SK-N-DZ (cell line): ENCODE results near the gene OSBPL9.
A peak's percentile ranks its signal among the peaks of the same experiment; 100 is the strongest.
"Not testable (repeated sequence)": the region's sequence is repeated elsewhere in the genome, so short reads cannot be mapped to it uniquely, and the experiment has no call there.

Source experiments
- DNase-seq: peaks from one replicate; pipeline ENCODE4 v3.0.0-alpha.2; 2015; ENCODE audit warnings: low spot score

Gene OSBPL9

DNA sequence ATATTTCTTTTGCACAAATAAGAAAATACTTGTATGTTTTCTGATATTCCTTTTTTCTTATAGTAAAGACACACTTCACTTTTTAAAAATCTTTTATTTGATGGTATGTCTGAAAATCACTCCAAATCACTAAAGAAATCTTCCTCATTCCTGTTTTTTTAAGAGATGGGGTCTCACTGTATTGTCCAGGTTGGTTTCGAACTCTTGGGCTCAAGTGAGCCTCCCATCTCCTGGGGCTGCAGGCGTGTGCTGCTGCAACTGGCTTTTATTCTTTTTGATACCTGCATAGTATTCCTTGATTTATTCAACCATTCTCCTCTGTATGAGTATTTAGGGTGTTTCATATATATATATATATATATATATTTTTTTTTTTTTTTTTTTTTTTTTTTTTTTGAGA is 88.1 kb downstream of the OSBPL9 start:
- no peak for DNase-seq

DNA sequence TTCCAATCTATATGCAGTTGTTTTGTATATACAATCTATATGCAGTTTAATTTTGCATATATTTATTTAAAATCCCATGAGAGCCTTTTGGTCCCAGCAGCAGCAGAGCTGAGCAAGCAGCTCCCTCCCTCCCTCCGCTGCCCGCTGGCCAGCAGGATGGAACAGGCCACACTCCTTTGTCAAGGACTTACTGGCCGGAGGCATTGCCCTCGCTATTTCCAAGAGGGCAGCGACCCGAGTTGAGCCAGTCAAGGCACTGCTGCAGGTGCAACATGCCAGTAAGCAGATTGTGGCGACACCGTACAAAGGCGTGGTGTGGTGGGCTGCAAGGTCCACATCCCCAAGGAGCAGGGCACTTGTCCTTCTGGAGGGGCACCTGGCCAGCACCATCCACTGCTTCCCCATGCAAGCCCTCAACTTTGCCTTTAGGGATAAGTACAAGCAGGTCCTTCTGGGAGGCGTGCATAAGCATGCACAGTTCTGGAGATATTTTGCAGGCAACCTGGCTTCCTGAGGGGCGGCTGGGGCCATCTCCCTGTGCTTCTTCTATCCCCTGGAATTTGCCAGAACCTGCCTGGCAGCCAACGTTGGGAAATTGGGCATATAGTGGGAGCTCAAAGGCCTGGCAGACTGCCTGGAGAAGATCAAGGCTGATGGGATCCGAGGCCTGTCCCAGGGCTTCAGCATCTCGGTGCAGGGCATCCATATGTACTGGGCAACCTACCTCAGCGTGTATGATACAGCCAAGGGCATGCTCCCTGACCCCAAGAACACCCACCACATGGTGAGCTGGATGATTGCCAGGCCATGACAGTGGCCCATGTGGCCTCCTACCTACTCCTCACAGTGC is 92.2 kb downstream of the OSBPL9 start:
- no peak for DNase-seq

GRCh38 chr1:51709951-51710350 is 93.1 kb downstream of the OSBPL9 start:
- no peak for DNase-seq

GRCh38 chr1:51712590-51712989 is 95.7 kb downstream of the OSBPL9 start:
- no peak for DNase-seq

- no peak for DNase-seq
Observed at GRCh38 chr1:51714374-51715019, 97.6 kb downstream of the OSBPL9 start.

GRCh38 chr1:51715369-51715768 is 98.5 kb downstream of the OSBPL9 start:
- DNase-seq = no peak

- no peak for DNase-seq
Observed at GRCh38 chr1:51716746-51717145, 99.9 kb downstream of the OSBPL9 start.

- no peak for DNase-seq
Observed at GRCh38 chr1:51717842-51718241, 101.0 kb downstream of the OSBPL9 start.

DNA sequence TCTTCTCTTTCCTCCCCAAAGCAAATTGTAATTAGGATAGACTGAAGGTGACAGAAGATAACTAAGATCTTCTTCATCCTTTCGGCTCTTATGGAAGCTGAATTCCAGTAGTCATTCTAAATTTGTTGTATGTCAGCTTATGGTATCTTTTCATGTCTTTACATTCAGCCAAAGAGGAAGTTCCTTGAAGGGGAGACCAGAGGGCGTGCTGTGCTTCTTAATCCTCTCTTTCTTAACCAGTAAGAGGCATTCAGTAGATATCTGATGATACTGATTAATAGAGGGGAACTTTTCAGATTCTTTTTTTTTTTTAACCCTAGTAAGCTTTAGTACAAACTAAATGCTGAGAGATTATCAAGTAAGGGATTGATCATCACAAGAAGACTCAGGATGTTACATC is 102.3 kb downstream of the OSBPL9 start:
- no peak for DNase-seq

- no peak for DNase-seq
Observed at GRCh38 chr1:51724797-51725196, 107.9 kb downstream of the OSBPL9 start.

GRCh38 chr1:51726051-51726450 is 109.2 kb downstream of the OSBPL9 start:
- no peak for DNase-seq

GRCh38 chr1:51726544-51727225 is 109.8 kb downstream of the OSBPL9 start:
- no peak for DNase-seq

DNA sequence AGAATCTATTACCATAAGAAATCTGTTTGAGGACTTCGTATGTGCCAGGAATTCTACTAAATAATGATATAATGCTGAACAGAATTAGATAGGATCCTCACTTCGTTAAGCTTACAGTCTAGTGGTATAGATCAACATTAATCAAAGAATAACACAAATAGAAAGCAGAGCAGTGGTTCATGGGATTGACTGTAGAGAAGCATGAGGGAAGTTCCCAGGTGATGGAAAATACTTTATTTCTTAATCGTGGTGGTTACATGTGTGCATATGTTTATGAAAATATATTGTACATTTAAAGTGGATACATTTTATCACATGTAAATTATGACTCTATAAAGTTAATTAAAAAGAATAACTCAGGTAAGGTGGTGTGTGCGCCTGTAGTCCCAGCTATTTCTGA is 110.5 kb downstream of the OSBPL9 start:
- no peak for DNase-seq

DNA sequence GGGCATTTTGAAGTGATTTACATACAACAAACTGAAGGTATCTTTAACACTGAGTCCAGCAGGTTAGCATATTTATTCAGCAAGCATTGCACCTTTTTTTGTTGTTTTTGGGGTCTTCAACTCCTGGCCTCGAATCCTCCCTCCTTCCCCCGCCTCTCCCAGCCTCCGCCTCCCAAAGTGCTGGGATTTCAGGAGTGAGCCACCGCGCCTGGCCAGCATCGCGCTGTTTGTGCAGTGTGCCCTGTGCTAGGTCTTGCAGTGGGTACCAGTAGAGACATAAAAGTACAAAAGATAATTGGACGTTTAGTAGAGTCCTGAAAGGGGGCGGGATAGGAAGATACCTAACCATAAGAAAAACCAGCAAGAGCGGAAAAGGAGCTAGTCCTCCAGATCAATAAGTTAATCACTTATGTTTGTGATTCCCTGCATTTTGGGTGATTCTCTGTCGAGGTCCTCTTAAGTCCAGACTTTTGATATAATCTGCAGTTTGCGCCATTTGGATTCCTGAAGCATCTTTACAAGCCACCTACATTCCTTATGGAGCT is 111.8 kb downstream of the OSBPL9 start:
- no peak for DNase-seq

GRCh38 chr1:51729156-51729823 is 112.4 kb downstream of the OSBPL9 start:
- peak; percentile 95 for DNase-seq

DNA sequence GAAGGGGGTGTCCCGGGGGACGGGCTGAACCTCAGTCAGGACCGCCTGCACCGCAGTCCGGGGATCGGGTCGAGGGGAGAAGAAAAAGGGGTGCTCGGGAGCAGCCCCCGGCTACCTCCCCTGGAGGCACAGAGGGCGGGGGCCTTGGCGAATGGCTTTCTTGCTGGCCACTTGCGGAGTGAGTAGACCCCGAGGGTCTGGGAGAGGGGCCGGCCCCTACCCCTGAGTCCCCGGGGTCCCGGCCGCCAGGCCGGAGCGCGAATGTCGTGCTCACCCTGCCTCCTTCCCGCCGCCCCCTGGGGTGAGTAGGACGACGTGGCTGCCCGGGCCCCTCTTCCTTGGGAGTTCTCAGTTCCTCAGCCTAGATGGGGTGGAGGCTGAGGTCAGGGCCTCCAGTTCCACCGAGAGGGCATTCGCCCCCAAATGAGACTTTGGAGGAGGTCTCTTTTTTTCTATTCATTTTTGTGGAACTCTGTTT is 113.0 kb downstream of the OSBPL9 start:
- DNase-seq = no peak

GRCh38 chr1:51731998-51732397 is 115.1 kb downstream of the OSBPL9 start:
- no peak for DNase-seq

DNA sequence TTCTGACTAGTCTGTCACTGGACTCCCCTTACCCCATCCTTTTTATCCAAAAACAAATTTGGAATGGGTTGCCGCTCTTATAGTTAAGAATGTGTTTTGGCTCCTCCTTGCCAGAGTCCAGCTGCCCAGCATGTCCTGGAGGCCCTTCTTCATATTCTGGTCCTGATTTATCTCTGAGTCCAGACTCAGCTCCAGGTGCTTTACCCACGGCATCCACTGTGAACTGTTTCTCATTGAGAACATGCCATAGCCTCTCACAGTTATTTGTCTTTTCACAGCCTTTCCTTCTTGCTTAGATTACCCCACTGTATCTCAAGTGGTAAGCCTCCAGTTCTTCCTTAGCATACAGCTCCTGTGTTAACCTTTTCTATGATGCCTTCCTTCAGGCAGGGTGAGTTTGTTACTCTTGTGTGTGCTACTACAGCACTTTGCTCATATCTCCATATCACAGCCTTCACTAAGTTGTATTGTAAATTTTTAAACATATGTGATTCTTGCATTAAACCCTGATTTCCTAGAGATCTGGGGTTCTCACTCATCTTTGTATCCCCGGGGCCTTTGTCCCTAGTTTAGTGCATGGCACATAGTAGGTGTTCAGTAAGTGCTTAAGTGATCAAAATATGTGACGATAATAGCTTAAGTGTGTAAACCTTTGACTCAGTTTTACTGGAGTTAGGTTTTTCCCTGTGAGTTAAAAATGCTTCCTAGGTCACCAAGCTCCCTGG is 116.0 kb downstream of the OSBPL9 start:
- DNase-seq = no peak

DNA sequence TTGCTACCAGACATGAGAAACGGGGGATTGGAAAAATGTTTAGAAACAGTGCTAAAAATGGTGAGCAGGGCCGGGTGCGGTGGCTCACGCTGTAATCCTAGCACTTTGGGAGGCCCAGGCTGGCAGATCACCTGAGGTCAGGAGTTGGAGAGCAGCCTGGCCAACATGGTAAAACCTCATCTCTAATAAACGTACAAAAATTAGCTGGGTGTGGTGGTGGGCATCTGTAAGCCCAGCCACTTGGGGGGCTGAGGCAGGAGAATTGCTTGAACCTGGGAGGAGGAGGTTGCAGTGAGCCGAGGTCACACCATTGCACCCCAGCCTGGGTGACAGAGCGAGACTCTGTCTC is 116.5 kb downstream of the OSBPL9 start:
- not testable (repeated sequence) for DNase-seq

DNA sequence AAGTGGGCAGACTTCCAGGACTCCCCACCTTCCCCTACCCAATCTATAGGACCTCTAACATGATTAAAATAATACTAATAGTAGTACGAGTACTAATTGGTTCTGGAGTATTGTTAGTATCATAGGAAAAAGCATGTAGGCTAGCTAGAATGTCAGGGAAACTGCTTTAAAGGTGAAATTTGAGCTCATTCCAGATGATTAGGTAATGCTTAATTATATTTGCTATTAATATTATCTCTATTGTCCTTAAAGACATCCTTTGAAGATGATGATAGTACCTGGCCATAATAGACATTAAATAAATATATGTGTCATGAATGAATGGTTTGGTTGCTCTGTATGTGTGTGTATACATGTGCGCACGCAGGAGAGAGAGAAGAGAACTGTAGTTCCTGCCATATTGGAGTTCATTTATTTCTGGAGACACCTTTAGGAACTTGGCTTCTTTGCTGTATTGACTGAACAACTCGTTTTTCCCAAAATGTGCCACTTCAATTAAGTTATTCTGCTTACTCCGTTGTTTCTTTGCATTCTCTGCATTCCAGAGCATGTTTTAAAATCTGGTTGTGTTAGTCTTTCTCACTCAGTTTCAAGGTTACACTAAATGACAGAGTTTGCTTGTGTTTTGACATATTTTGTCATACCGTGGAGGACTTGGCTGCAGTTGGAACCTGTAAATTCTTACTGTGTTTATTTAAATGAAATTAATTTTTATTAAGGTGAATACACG is 117.1 kb downstream of the OSBPL9 start:
- no peak for DNase-seq
